ENCODE results near the gene RBPJ. TPM values are rescaled to one million over a fixed set of nuclear protein-coding genes. Genes with fewer than 3 reads are reported as not detected.

Gene RBPJ
- polyA plus RNA-seq, 1 of the 3 experiments (the other 2 are of a cell fraction): 13.8 TPM

DNA sequence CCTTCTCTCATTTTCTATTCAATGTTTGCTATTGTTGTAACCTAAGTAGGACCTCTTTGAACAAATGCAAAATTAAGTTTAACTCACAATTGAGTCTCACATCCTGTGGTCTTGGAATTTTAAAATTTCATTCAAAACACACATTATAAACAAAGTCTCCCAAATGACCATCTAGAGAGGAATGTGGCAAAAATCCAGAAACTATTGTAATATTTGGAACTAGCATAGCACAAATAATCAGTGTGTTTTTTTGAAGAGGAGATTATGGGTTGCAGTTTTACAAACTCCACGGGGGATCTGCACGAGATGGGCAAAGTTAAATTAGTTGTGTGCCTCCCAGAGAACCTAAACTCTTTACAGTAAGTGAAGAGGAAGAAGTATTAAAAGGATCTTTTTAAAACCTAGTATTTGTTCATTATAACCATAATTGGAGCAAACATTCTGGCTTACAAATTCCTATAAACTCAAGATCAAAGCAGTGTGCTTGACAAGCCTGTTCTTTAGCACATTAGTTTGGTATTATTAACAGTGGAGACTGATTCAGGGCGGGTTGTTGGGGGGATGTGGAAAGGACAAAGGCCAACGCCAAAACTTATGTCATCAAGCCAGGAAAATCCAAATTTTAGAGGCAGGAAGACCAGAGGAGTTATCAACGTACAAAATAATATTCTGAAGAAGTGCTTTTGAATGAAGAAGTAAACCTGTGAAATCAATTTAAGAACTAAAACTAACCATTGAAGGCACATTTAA is 22.4 kb upstream of the RBPJ start:
- H3K9me2 ChIP-seq: no peaks in the 10 kb centered on the region
- WGBS (ENCODE audit: low lambda C conversion rate): 52% methylated on average over 5 of the region's 5 CpGs
- H3K36me3 ChIP-seq (replicated peaks in 1 of 2; ENCODE audit: control insufficient read depth in 1 of 2, insufficient read depth in 2 of 2, low read length in 1 of 2): no peaks in the 10 kb centered on the region
- no peak overlapping the region for H3K9ac ChIP-seq
- H3K27ac ChIP-seq (ENCODE audit: low read depth in 2 of 2, low read length in 1 of 2): no peak overlapping the region
- TF ChIP-seq RFX5 (IDR thresholded peaks at IDR 0.05; ENCODE audit: low read length): no peak
- 0 out of 2 replicates have a peak, but pooled peaks have one; percentile 17 for TF ChIP-seq FOSL2 (IDR thresholded peaks at IDR 0.05; ENCODE audit: borderline replicate concordance, low read depth)
- peak; percentile 40; the same call in 1 of the 2 replicates for TF ChIP-seq NFIC (IDR thresholded peaks at IDR 0.05; ENCODE audit: borderline replicate concordance)
- DNase-seq: no peak
- H3K4me2 ChIP-seq: no peak overlapping the region
- no peaks in the 10 kb centered on the region for H3F3A ChIP-seq (replicated peaks; ENCODE audit: insufficient read depth)
- no peaks in the 10 kb centered on the region for H3K4me1 ChIP-seq (ENCODE audit: control insufficient read depth in 1 of 2, insufficient read depth in 2 of 2, low read depth in 1 of 2, low read length in 1 of 2)
- ChIA-PET CTCF (no interaction called here), POLR2A (no interaction called here)
- no peak overlapping the region for H3K4me3 ChIP-seq (ENCODE audit: low read depth in 2 of 2, low read length in 1 of 2)
- H2AFZ ChIP-seq (ENCODE audit: low read depth): no peak overlapping the region
- H3K9me3 ChIP-seq: no peaks in the 10 kb centered on the region
- no peaks in the 10 kb centered on the region; the same call in 1 of the 2 replicates for H3K27me3 ChIP-seq (ENCODE audit: insufficient read depth)
- H3K79me2 ChIP-seq (ENCODE audit: insufficient read depth): no peaks in the 10 kb centered on the region
- no peaks in the 10 kb centered on the region for H4K20me1 ChIP-seq (ENCODE audit: insufficient read depth)

DNA sequence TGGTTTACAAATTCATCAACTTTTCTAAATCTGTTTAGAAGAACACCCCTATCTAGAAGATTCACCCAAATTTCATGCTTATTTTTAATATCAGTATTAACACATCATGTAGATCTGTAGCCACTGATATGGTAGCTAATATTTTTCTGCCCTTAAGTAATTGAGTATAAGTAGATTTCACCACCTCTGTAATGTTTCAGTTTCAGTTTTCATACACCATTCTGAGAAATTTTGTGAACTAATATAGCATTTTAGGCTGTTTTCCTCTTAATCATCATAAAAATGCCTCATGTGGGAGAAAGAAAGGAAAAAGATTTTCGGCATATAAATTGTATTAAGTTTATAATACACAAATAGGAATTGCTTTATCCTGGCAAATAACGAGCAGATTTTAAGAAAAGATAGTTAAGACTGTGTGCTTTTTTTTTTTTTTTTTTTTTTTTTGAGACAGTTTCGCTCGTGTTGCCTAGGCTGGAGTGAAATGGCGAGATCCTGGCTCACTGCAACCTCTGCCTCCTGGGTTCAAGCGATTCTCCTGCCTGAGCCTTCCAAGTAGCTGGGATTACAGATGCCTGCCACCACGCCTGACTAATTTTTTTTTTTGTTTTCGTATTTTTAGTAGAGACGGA is 21.4 kb upstream of the RBPJ start:
- WGBS (ENCODE audit: low lambda C conversion rate): 75% methylated on average over 9 of the region's 9 CpGs
- no peaks in the 10 kb centered on the region for H3K79me2 ChIP-seq (ENCODE audit: insufficient read depth)
- no peaks in the 10 kb centered on the region for H3K36me3 ChIP-seq (replicated peaks in 1 of 2; ENCODE audit: control insufficient read depth in 1 of 2, insufficient read depth in 2 of 2, low read length in 1 of 2)
- no peak overlapping the region for H3K4me2 ChIP-seq
- no peaks in the 10 kb centered on the region; the same call in 1 of the 2 replicates for H3K27me3 ChIP-seq (ENCODE audit: insufficient read depth)
- no peak overlapping the region for H2AFZ ChIP-seq (ENCODE audit: low read depth)
- no peaks in the 10 kb centered on the region for H3F3A ChIP-seq (replicated peaks; ENCODE audit: insufficient read depth)
- ChIA-PET POLR2A (no interaction called here), CTCF (no interaction called here)
- H3K9me3 ChIP-seq: no peaks in the 10 kb centered on the region
- no peak overlapping the region for H3K4me3 ChIP-seq (ENCODE audit: low read depth in 2 of 2, low read length in 1 of 2)
- no peak for DNase-seq
- no peaks in the 10 kb centered on the region for H3K4me1 ChIP-seq (ENCODE audit: control insufficient read depth in 1 of 2, insufficient read depth in 2 of 2, low read depth in 1 of 2, low read length in 1 of 2)
- no peak overlapping the region for H3K27ac ChIP-seq (ENCODE audit: low read depth in 2 of 2, low read length in 1 of 2)
- H4K20me1 ChIP-seq (ENCODE audit: insufficient read depth): no peaks in the 10 kb centered on the region
- H3K9ac ChIP-seq: no peak overlapping the region
- no peaks in the 10 kb centered on the region for H3K9me2 ChIP-seq
- no peak for TF ChIP-seq MAX (IDR thresholded peaks at IDR 0.05; ENCODE audit: low read depth)
- TF ChIP-seq, protein P1, sequence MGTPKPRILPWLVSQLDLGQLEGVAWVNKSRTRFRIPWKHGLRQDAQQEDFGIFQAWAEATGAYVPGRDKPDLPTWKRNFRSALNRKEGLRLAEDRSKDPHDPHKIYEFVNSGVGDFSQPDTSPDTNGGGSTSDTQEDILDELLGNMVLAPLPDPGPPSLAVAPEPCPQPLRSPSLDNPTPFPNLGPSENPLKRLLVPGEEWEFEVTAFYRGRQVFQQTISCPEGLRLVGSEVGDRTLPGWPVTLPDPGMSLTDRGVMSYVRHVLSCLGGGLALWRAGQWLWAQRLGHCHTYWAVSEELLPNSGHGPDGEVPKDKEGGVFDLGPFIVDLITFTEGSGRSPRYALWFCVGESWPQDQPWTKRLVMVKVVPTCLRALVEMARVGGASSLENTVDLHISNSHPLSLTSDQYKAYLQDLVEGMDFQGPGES (IDR thresholded peaks at IDR 0.05; ENCODE audit: low read depth, low read length): no peak
- TF ChIP-seq ZBTB33 (IDR thresholded peaks at IDR 0.05; ENCODE audit: borderline replicate concordance, low read depth): no peak
- TF ChIP-seq TEAD4 (IDR thresholded peaks at IDR 0.05; ENCODE audit: borderline replicate concordance, insufficient read depth): no peak
- TF ChIP-seq FOSL2 (IDR thresholded peaks at IDR 0.05; ENCODE audit: borderline replicate concordance, low read depth): no peak
- TF ChIP-seq POLR2AphosphoS5 (IDR thresholded peaks at IDR 0.05; ENCODE audit: low read depth, low read length): no peak
- no peak for TF ChIP-seq CHD2 (IDR thresholded peaks at IDR 0.05; ENCODE audit: low read length, partially characterized antibody)
